Glomerular visceral epithelial cell (primary cell): Measurements from ENCODE around the gene ZBTB7A.

ENCODE experiments used
- DNase-seq: peaks from one replicate; pipeline ENCODE4 v3.0.0-alpha.2; 2016; ENCODE audit errors: extremely low spot score

Gene ZBTB7A

DNA sequence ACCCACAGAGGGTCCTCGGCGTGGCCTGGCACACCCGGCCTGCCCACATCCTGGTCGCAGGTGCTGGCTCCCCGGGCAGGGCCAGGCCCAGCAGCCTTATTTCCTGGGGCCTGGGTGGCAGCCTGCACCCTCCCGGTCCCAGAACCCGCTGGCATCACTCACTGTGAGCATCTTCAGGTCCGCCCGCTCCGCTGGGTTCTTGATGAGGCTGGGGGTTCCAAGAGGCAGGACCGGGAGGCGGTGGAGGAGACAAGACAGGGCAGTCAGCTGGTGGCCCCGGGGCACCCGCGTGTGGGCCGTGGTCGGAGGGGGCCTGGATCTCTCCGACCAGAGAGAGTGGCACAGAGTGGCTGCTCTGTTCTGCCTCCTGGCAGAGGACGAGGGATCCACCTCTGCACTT lies 27.6 kb upstream of the ZBTB7A start:
- no peak for DNase-seq

DNA sequence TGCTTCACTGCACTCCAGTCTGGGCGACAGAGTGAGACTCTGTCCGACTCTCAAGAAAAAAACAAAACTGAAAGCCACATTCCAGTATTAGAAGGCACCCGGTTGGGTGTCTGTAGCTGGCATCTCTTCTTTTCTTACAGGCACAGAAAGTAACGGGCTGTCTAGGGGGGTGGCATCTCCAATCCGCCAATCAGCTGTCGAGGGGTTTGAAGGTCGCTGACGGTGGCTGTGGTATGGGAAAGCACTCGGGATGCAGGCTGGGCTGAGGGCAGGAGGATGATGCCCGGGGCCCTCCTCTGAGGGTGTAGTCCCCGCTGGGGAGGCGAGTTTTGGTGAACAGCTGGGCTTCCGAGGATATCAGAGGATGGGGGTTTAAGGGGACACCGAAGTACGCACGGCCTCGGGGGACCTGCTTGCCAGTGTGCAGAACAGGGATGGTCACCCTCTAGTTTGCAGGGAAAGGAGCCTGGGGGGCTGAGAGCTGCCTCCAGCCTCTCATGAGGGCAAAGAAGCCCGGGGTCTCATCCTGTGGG lies 27.0 kb upstream of the ZBTB7A start:
- DNase-seq: no peak

DNA sequence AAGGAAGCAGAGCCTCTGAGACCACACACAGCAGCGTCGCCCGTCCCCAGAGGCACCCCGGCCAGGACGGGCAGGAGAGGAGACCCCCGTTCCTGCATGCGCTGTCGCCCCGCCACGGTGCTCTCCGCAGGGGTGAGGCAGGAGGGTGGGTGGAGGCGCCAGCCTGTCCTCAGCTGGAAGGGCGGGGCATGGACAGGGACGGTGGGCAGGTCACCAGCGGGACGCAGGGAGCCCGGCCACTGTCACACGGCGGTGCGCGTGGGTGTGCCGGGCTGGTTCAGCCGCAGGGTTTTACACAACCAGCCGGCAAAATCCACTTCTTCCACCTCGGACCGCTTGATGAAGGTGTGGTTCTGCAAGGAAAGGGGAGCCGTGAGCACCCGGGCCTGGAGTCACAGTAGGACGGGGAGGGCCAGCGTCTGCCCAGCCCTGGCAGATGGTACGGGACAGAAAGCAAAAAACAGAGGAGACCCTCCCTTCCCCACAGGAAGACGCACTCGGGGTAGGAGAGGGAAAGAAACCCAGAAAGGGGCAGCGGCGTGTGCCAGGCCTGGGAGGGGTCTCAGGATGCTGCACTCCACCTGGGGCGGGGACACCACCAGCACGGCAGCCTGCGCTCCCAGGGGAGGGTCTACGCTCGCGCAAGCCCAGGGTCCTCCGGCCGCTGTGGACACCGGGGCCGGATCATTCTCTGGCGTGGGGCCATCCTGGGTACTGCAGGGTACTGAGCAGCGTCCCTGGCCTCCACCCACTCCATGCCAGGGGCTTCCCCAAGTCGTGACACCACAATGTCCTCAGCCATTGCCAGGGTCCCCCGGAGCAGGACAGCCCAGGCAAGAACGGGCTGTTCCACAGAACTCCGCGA lies 23.9 kb upstream of the ZBTB7A start:
- DNase-seq: no peak

DNA sequence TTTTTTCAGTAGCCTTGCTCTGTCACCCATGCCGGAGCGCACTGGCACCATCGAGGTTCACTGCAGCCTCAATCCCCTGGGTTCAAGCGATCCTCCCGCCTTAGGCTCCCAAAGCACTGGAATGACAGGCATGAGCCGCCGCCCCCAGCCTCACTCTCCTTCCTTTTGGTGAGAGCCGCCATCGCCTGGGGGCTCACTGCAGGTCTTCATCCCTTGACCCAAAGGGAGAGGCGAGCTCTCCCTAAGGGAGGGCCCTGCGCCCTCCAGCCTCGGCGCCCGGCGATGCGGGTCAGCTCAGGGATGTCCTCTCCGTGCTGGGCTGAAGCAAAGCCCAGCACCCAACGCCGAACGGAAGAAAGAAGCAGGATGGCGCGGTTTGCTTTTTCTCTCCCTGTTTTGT lies 23.2 kb upstream of the ZBTB7A start:
- no peak for DNase-seq

DNA sequence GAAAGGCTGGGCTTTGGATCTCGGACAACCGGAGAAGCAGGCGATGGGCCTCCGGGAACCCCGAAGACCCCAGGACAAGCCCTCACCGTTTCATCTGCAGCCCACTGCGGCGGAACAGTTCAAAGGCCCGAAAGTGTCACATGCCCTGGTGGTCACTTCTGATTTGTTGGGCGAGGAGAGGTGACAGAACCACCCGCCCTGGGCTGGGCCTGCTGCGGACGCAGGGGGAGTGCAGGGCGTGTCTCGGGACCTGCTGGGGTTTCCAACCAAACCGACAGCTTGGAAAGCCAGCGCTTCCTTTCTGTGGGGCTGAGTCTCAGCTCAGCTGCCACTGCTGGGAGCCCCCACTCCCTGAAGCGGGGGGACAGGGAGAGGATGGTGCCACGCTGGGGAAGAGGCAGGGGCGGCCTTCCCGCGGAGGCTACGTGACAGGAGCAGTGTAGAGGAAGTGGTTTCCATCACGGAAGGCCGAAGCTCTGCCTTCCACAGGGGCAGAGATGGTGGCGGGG lies 22.8 kb upstream of the ZBTB7A start:
- no peak for DNase-seq

DNA sequence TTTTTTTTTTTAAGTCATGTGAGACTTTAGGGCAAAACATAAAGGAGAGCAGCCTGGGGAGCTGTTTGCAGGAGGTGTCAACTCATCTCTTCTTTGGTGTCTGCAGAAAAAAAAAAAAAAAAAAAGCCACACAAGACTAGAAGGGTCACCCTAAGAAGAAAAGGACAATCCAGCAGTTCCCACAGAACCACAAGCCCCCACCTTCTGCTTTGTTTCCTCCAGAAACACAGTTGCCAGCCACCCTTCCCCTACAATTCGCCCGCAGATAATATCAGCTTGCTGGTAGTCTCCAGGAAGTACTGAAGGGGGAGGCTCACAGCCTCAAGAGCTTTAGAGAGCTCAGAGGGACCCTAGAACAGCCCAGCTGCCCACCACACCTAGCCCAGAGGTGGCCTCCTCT lies 22.3 kb upstream of the ZBTB7A start:
- no peak for DNase-seq

DNA sequence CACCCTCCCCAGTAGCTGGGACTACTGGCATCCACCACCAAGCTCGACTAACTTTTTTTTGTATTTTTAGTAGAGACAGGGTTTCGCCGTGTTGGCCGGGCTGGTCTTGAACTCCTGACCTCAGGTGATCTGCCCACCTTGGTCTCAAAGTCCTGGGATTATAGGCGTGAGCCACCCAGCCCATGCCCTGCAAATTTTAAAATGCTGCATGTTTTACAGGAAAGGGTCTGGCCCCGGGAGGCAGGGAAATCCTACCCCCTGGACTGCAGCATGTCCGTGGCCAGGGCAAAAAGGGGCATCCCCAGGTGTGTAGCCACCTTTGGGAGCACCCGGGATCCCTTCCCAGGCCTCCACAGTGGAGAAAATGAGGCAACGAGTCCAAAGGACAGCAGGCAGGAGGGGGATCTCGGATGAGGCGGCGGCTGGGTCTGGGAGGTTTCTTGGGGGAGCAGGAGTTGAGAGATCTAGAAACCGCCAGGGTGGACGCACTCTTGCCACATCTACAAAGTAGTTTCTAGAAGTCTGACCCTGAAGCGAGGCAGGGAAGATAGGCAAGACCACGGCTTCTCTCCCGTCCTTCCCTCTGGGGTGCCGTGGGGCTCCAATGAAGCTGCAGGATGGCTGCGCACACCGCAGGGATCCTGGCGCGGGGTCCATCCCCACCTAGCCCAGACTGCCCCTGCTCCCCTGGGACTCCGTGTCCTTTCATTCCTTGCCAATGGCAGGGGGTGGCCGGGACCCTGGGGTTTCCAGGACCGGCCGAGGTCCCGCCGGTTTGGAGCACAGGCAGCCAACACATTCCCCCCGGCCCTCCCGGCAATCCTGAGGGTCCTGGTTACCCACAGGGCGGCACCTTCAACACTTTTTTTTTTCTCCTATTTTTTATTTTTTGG lies 21.3 kb upstream of the ZBTB7A start:
- no peak for DNase-seq

DNA sequence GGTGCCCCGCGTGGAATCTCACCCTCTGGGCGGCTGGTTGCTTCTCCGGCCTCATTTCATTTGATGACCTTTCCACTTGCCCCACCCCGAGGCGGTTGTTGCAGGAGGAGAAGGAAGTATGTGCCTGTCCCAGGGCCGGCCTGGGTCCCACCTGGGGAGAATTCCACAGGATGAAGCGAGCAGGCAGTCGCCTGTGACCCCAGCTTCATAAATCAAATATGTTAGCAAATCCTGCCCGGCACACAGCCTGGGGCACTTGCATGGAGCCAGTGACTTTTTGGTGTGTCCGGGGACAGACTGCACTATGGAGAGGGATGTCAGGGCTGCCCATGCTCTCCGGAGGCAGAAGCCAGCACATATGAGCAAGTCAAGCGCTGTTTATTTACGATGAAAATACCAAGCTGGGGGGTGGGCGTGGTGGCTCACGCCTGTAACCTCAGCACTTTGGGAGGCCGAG lies 19.7 kb upstream of the ZBTB7A start:
- DNase-seq: no peak

DNA sequence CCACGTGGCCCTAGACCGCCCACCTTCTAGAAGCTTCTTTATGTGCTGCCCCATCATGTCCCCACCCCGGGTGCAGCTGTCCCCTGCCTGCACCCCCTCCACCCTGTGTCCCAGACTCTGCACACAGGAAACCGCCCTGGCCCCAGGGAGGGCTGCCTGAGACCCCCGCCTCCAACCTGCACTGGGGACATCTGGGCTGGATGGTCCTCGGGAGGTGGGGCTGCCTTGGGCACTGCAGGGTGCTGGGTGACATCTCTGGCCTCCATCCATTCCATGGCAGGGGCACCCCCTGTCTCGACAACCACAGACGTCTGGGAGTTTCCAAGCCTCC lies 17.8 kb upstream of the ZBTB7A start:
- DNase-seq: no peak

DNA sequence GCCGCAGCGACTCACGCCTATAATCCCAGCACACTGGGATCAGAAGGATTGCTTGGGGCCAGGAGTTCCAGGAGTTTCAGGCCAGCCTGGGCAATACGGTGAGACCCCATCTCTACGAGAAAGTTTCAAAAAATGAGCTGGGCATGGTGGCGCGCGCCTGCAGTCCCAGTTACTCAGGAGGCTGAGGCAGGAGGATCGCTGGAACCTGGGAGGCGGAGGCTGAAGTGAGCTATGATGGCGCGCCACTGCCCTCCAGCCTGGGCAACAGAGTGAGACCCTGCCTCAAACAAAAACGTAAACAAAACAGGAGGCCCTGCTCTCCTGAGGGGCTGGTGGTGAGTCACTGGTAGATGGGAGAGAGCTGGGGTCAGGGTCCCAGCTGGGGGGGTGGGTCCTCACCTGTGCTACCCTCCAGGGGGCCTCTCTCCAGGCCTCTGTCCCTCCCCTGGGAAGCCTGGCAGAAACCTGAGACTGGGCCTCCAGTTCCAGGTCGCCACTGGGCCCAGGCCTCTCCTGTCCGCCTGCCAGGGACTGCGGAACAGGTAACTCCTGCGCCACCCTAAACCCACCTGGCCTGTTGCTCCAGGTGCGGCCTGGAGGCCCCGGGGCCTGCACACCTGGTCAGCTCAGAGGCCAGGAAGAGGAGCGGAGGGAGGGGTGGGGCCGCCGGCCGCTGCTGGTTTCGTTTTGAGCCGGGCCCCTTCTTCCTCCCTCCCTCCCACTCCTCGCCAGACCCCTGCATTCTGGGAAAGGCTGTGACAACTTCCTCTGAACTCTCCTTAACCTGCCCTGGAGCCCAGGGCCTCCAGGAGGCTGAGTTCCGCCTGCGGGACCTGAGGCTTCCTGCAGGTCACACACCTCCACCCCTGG lies 17.2 kb upstream of the ZBTB7A start:
- no peak for DNase-seq

DNA sequence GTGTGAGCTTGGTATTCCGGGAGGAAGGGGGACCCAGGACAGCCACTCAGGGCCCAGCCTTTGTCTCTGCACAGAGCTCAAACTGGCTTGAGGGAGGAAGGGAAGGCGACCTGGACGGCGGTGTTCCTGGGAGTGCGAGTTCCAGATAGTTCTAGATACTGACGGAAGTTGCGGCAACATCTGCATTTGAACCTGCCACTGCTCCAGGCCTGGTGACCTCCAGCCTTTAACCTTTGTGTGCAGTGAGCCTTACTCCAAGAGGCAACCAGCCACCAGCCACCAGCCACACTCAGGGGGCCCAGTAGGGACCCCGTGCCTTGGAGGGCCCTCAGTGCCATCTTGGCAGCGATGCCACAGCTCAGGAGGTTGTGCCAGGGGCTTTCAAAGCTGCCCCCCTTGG lies 15.5 kb upstream of the ZBTB7A start:
- DNase-seq: no peak

DNA sequence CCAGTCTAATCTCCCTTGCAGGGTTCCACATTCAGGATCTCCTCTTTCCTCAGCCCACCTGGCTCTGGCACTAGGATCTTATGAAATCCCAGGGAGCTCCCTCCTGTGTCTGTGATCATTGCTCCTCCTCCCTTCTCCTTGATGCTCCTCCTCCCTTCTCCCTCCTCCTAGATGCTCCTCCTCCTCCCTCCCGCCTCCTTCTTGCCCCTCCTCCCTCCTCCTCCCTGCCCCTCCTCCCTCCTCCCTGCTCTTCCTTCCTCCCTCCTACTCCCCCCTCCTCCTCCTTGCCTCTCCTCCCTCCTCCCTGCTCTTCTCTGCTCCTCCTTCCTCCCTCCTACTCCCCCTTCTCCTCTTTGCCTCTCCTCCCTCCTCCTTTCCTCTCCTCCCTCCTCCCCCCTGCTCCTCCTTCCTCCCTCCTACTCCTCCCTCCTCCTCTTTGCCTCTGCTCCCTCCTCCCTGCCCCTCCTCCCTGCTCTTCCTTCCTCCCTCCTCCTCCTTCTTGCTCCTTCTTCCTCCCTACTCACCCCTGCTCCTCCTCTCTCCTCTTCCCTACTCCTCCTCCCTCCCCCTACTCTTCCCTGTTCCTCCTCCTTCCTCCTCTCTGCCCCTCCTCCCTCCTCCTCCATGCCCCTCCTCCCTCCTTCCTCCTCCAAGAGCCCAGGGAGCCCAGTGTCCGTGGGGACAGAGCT lies 14.9 kb upstream of the ZBTB7A start:
- no peak for DNase-seq

DNA sequence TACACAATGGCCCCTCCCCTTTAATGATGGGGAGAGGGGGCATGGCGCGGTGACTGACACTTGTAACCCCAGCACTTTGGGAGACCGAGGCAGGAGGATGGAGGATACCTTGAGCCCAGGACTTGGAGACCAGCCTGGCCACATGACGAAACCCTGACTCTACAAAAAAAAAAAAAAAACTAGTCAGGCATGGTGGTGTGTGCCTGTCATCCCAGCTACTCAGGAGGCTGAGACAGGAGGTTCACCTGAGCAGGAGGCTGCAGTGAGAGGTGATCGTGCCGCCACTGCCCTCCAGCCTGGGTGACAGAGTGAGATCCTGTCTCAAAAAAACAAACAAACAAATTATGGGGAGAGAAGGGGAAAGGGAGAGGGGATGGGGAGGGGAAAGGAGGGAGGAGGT lies 13.8 kb upstream of the ZBTB7A start:
- no peak for DNase-seq

DNA sequence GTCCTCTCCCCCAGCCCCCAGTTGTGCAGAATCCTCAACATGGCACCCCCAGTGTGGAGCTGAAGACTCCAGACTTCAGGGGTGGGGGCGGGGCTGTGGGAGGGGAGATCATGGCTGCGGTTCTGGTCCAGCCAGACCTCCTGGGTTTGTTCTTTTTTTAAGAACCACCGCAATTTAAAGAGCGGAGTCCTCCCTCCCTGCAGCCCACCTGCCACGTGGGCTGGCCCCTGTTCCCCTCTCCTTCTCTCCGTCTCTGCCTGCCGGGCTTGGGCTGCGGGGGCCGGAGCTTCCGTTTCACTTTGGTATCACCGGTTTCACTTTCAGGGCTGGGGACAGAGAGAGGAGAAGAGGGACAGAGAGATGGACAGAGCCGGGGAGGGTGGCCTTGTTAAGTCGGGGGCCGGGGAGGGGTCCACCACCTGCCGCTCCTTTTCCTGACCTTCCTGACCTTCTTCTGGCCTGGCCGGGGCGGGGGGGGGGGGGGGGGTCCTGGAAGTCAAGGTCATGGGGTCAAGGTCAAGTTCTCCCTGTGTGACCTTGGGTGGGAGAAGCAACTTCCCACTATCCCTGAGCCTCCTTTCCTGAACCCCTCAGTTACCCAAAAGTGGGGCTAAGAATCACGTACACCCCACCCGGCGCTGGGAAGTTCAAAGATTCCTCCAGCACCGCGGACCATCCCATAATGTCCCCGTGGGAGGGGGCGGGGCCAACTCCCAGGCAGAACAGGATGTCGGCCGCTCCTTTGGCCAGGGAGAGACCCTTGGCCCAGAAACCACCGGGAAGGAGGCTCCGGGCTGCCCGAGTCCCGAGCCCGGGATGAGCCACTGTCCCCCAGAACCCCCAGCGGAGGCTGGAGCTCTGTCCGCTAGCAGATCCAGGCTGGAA lies 11.3 kb upstream of the ZBTB7A start:
- DNase-seq: no peak

DNA sequence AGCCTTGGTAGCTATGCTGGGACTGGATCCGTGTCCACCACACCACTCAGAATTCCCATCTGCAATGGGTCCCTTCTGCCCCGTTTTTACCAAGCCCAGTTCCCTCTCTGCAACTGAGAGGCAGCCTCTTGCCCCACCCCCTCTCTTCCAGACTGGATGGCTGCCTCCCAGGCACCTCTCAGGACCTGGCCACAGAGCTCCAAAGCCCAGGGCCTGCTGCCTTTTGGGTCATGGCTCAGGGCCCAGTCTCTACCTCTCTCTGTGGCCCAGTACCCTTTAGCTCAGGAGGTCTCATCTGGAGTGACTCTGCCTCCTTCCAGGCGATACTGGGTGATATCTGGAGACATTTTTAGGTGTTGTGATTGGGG lies 10.3 kb upstream of the ZBTB7A start:
- no peak for DNase-seq

DNA sequence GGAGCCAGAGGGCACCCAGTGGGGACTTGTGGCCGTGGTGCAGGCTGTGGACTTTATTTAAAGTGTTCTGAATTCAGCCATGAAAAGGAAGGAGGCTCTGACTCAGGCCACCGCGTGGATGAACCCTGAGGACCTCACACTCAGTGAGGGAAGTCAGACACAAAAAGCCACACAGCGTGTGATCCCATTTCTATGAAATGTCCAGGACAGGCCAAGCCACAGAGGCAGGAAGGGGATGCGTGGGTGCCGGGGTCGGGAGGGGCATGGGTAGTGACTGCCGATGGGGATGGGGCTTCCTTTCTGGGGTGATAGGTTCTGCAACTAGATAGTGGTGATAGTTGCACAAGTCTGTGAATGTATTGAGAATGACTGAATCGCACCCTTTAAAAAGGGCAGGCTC lies 8.7 kb upstream of the ZBTB7A start:
- DNase-seq: no peak

DNA sequence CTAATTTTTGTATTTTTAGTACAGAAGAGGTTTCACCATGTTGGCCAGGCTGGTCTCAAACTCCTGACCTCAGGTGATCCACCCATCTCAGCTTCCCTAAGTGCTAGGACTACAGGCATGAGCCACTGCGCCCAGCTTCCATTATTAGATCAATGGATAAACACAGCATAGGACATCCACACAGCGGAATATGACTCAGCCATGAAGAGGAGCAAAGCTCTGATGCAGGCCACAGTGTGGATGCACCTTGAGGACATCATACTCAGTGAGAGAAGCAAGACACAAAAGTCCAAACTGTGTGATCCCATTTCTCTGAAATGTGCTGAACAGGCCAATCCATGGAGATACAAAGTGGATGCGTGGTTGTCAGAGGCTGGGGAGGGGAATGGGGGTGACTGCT lies 4.9 kb upstream of the ZBTB7A start:
- no peak for DNase-seq

DNA sequence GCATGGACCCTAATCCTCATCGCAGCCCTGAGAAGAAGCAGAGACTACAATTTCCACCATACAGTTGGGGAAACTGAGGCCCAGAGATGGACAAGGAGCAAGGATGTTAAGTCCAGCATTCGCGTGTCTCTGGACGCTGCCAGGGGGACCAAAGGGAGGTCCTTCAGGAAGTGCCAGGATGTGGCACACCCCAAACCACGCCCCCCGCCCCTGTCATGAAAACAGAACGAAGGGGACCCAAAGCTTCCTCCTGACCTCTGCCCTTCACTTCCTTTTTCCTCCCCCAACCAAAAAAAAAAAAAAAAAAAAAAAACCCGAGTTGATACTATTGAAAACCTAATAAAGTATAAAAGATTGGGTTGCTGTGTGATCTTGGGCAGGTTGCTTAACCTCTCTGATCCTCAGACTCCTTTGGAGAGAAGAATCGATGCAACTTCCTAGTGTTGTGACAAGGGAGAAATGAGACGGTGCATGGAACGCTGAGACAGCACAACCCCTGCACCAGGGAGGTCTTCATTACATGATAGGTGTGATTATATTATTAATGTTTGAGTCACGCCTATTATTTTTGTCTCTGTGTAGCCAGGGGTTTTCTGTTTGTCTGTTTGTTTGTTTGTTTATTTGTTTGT lies 2.7 kb upstream of the ZBTB7A start:
- DNase-seq: no peak
